IPS-18c (cell line): ENCODE data around the gene IRX4.
A peak's percentile ranks its signal among the peaks of the same experiment; 100 is the strongest.

Experiments
- H3K4me3 ChIP-seq: 2 replicates; pipeline ENCODE4 v1.7.0; 2013; ENCODE audit warnings: low read depth, mild to moderate bottlenecking, low read length, moderate library complexity; ENCODE audit not compliant: insufficient read depth
- H3K9me3 ChIP-seq: one replicate; pipeline ENCODE4 v1.6.1; 2013; ENCODE audit warnings: mild to moderate bottlenecking, low read length, moderate library complexity; ENCODE audit not compliant: control insufficient read depth, insufficient read depth

The IRX4 gene

DNA sequence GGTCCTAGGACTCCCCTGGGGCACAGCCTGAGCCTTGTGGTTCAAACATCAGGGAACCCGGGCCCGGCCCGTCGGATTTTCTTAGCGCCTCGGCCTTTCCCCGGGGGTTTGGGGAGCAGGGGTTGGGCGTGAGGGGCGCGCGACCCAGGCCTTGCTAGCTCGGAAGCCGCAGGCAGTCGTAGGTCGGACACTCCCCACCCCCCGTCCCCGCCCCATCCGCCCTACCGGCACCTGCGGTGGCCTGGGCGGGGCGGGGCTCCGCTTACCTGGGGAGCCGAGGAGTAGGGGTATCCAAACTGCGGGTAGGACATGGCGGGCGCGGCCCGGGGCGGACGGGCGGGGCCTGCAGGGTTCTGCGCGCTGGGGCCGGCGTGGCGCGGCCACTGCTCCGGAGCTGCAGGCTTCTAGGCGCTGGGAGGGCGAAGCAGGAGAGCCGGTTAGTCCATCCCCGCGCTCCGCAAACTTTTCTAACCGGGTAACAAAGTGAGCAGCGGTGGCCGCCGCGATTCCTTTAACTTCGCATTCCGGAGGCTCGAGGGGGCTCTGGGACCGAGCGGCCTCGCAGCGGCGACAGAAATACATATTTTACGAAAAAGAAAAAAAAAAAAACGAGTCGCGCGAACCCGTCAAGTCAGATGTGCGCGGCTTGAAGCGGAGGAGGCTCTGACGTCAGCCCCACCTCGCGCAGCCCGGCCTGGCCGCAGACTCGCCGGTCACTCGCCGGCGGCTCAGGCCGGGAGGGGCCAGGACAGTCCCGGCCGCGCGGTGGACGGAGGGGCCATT lies at the start of gene IRX4:
TSS of gene IRX4 (minus strand) at position 589 of the 783 bp plus-strand sequence. CDS start at position 311, 278 bp downstream.
- peak within 1 kb of the TSS; percentile 46 for H3K4me3 ChIP-seq
- peaks cover 4% of the 10 kb centered on the region for H3K9me3 ChIP-seq

DNA sequence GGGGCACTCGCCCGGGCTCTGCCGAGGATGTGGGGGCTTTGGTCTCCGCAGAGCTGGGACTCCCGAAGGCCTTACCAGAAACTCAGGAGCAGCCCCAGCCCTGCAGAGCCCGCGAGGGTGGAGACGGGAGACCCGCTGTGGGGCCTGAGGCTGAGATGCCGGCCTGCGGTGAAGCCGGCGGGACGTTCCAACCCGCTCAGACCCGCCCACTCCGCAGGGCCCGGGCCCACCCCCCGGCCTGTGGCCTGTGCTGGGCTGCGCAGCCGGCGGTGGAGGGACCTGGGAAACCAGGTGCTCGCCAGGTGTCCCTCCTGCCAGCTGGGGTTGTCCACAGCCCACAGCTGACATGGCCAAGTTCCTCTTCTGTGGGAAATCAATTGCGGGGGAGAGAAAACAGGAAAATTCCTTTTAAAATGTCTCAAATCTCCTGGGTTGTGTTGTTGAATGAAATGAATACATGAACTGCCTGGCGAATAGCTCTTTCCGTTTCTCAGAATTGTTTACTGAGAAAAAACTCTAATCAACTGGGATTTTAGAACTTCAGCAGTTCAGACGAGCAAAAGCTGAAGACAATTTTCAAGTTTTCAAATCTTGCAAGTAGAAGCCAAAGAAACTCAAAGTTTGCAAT lies 49.0 kb upstream of the IRX4 start:
- no peaks in the 10 kb centered on the region for H3K9me3 ChIP-seq
- H3K4me3 ChIP-seq: peak overlapping the region; percentile 61

DNA sequence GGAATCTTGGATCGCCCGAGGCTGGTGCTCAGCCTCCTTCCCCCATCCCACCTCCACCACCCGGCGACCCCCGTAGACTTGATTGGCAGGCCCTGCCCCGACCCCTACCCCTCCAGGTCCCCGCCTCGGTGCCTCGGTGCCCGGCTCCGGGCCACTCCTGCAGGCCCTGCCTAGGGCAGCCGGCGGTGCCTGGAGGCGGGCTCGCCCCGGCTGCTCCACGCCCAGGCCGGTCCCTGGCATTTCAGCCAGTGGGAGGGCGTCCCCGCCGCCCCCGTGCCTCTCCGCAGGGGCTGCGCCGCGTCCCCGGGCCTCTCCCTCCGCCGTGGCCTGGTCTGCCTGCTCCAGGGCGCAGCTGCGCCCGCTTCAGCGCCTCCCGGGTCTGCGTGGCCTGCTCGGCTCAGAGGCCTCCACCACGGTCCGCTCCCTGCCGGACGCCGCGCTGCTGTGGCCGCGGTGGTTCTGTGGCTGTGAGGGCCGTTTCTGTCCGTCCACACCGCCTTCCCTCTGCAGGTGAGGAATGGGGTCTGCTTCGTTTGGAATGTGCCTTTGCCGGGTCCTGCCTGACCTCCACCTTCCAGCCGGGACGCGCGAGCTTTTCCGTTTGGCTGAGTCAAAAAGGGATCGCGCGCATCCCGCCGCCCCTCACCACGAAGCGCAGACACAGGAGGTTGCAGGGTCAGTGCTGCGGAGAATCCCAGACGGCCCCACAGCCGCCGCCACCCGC lies 48.3 kb upstream of the IRX4 start:
- Histone ChIP-seq H3K9me3 (no peaks in the 10 kb centered on the region), H3K4me3 (peak overlapping the region; percentile 61)

DNA sequence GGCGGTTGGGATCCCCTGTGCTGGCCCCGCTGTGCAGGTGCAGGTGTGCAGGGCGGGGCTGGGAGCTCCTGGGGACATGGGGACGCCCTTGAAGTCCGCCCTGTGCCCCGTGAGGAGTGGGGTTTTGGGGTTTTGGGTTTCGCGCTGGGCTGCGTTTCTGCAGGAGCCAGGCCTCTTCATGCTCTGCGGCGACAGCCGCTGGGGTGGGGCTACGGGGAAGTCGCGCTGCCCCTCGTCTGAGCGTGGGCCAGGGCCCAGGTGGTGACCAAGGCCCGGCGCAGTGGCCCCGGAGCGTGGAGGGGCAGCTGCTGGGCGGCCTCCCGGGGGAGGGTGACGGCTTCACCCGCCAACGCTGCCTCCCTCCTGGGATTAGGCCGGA lies 47.8 kb upstream of the IRX4 start:
- Histone ChIP-seq H3K4me3 (peak overlapping the region; percentile 61; the same call in 1 of the 2 replicates), H3K9me3 (no peaks in the 10 kb centered on the region)

DNA sequence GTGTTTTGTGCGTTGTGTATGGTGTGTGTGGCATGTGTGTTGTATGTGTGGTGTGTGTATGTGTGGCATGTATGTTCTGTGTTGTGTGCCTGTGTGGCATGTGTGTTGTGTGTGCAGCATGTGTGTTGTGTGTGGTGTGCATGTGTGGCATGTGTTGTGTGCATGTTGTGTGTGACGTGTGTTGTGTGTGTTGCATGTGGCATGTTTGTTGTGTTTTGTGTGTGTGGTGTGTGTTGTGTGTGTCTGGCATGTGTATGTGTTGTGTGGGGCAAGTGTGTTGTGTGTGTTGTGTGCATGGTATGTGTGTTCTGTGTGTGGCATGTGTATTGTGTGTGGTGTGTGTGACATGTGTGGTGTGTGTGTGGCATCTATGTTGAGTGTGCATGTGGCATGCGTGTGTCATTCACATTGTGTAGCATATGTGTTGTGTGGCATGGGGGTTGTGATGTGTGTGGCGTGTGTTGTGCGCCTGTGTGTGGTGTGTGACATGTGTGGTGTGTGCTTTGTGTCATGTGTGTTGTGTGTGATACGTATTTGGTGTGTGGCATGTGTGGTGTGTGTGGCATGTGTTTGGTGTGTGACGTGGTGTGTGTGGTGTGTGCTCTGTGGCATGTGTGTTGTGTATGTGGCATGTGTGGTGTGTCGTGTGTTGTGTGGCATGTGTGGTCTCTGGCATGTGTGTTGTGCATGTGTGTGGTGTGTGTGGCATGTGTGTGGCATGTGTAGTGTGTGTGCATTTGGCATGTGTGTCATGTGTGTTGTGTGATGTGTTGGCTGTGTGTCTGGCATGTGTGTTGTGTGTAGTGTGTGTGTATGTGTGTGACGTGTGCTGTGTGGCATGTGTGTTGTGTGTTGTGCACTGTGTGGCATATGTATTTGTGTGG lies 46.6 kb upstream of the IRX4 start:
- no peak overlapping the region for H3K4me3 ChIP-seq
- H3K9me3 ChIP-seq: no peaks in the 10 kb centered on the region

DNA sequence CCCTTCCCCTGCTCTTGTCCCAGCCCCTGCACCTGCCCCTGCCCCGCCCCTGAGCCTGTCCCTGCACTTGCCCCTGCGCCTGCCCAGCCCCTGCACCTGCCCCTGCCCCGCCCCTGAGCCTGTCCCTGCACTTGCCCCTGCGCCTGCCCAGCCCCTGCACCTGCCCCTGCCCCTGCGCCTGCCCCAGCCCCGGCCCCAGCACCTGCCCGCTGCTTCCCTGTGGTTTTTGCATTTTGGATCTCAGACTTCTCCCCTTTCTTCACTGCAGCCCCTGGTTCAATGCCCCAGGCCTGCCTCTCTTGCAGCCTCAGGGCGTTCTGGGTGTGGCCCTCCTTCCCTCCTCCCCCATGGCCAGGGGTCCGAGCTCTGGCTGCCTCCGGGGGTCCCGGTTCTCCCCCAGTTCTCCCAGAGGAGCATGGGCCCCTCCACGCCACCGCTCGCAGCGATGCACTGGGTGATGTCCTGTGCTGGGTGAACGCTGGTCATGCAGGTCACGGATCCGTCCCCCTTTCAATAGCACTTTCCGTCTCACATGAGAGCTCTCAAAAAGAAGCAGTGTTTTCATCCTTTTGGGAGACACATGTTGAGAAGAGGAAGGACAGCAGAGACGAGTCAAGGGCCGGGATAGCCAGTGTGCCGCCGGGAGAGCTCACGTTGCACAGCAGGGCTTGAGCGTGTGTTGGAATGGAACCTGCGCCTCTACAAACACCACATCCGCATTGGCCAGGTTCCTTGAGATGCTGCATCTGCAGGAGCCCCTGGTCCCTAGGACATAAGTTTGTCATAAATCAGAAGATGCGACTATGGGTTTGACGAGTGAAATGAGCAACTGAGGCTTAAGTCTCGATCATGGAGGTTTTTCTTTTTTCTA lies 44.0 kb upstream of the IRX4 start:
- Histone ChIP-seq H3K9me3 (no peaks in the 10 kb centered on the region), H3K4me3 (no peak overlapping the region)

DNA sequence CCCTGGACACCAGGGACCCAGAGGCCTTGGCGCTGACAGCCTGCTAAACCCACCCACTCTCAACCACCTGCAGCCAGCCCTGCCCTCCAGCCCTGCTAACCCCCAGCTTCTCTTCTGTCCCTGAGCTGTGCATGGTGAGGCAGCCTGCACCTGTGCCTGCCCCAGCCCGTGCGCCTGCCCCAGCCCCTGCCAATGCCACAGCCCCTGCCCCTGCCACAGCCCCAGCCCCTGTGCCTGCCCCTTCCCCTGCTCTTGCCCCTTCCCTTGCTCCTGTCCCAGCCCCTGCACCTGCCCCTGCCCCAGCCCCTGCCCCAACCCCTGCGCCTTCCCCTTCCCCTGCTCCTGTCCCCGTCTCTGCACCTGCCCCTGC lies 43.3 kb upstream of the IRX4 start:
- Histone ChIP-seq H3K4me3 (no peak overlapping the region), H3K9me3 (no peaks in the 10 kb centered on the region)

DNA sequence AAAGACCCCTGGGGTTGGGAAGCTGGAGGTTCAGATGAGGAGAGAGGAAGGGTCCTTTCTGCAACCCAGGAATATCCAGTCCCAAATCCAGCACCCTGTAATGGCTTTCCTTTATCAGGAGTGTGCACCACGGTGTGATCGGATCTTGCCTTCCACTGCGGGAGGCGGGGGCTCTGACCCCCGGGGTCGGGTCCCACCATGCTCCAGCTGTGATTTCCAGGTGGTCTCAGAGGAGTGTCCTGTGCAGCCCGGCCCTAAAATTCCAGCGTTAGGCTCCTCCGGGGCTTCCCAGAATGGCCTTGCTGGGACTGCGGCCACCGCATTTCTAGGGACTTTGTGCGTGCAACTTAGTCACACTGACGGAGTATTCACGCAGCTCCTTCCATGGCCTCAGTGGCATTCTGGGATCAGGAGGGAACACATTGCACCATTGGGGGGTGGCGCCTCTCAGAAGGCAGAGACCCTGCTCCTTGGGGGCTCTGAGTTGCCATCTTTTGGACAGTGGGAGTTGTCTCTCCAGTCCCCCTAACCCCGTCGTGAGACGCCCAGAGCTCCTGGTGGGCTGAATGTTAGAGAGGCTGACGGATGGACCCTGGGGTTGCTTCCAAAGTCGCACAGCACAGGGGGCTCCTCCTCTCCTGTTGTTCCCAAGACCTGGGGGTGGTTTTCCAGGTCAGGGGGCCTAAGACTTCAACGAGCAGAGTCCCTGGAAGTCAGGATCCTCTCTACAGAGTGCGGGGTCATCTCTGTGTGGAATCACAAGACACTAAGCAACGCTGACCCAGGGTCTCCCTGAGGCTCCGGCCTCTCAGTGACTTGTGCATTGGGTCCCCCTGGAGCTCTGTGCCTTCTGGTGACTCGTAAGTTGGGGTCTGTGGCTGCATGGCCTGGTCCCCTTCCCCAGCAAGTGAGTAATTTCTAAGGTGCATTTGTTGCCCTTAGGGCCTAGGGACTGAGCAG lies 42.7 kb upstream of the IRX4 start:
- no peaks in the 10 kb centered on the region for H3K9me3 ChIP-seq
- no peak overlapping the region for H3K4me3 ChIP-seq

DNA sequence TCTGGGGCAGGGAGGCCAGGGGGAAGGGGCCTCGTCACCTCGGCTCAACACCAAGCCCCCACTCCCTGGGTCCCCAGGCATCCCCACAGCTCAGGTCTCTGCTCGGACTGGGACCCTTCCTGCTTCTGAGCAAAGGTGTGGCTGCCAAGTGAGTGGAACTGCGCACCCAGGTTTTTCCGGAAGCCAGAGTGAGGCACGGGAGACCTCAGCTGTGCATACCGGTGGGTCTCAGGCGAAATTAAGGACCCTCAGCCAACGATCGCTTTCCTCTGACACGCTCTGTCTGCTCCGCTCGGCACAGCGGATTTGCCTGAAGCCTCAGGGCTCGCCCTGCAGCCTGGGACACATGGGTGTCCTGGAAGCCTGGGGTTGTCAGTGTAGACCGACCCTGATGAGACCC lies 41.0 kb upstream of the IRX4 start:
- H3K9me3 ChIP-seq: no peaks in the 10 kb centered on the region
- no peak overlapping the region for H3K4me3 ChIP-seq

DNA sequence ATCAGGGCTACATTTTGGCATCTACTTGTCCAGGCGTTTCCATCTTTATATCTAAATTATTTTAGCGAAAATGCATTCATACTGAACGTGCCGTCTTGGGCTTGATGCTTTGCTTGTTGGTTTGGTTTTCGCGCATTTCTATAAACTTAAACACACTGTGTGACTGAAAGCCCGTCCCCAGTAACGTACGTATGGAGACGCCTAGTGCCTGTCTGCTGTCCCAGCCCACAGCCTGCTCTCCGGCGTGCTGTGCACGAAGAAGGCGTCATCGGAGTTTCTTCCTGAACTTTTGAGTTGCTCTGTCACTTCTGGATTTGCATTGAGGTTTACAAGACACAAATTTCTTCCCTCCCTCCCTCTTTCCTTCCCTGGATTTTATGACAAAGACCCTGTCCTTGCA lies 40.6 kb upstream of the IRX4 start:
- Histone ChIP-seq H3K9me3 (no peaks in the 10 kb centered on the region), H3K4me3 (no peak overlapping the region)

DNA sequence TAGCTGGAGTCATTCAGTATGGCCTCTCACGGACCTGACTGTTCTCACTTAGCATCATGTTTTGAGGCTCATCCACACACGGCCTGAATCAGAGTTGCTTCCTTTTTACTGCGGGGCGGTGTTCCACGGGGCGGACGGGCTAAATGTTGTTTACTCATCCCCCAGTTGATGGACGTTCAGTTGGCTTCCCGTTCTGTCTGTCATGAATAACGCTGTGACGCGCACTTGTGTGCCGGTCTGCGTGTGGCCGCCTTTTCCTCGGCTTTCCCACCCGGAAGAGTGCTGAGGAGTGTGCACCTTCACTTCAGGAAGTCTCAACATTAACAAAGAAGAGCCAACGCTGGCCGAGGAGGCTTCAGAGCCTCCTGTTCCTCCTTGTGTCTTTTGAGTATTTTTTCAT lies 39.0 kb upstream of the IRX4 start:
- Histone ChIP-seq H3K9me3 (no peaks in the 10 kb centered on the region), H3K4me3 (no peak overlapping the region)

DNA sequence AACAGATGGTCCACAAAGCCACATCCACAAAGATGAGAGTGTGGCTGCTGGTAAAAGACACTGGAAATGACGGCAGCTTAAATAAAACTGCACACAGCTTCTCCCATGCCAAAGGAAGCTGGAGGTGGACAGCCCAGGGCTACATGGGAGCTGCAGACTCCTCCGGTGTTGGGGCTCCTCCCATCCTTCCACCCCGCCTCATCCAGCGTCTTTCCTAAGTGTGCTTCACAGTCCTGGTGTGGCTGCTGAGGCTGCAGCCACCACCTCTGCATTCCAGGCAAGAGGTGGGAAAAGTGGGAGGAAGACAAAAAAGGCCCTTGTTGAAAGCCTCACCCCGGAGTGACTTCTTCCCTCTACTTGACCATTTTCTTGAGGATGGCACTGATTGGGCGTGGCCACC lies 37.0 kb upstream of the IRX4 start:
- no peak overlapping the region for H3K4me3 ChIP-seq
- no peaks in the 10 kb centered on the region for H3K9me3 ChIP-seq

DNA sequence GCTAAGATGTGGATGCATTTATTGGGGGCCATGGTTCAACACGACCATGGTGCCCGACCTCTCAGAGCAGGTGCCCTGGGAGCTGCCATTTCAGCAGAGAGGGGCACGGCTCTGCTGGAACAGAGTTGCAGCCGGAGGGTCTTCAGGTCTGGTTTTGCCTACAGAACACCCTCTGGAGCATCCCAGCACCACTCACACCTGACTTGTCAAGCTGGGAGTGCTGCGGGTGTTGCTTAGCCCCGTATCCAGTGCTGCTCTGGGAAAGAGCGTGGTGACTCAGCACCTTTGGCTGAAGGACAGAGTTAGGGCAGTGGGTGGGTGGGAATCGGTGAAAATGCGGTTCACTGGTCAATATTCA lies 36.5 kb upstream of the IRX4 start:
- Histone ChIP-seq H3K4me3 (no peak overlapping the region), H3K9me3 (no peaks in the 10 kb centered on the region)

DNA sequence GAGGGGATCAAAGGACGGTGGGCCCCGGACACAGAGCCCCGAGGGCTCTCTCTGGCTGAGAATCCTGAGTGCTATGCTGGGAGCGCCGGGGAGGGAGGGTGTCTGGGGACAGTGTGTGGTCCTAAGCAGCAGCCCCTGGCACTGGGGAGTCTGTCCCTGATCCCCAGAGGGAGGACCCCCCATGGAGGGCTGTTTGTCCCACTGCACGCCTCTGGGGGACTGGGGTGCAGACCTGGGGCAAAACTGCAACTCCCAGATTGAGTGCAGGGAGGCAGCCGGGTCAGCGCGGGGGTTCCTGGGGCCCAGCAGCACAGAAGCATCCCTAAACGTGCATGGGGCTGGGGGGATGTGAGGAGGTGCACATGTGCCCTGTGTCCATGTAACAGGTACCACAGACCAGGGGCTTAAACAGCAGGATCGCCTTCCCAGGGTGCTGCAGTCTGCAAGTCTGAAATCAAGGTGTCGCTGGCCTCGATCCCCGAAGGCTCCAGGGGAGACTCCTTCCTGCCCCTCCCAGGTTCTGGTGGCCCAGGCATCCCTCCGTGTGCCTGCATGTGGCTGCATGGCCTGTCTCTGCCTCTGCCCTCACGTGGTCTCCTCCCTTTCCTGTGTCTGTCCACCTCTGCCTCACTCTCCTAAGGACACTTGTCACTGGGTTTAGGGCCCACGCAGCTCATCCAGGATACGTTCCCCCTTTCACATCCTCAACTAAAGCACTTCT lies 35.9 kb upstream of the IRX4 start:
- Histone ChIP-seq H3K4me3 (no peak overlapping the region), H3K9me3 (no peaks in the 10 kb centered on the region)

DNA sequence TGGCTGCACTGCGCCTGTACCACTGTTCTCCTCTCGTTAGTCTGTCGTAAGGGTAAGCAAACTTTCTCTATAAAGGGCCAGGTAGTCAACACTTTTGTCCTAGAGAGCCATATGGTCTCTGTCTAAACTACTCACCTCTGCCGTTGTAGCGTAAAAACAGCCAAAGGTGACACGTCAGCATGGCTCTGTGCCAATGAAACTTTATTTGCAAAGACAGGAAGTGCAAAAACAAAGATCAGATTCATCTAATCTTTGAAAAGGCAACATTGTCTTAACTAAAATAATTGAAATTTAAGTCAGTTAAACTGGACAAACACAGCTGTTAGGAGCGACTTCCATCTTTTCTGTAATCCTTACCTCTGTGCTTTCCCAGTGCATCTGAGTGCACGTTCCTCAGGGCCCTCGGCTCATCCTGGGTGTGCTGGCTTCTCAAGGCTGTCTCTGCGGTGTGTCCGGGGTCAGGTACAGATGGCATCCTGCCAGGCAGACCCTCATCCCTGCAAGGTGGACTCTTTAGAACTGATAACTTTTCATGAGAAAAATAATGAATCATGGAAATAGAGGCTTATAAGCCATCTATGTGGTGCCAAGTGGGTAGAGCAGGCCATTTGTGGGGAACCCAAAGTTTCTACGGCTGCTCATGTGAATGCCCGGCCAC lies 35.2 kb upstream of the IRX4 start:
- no peaks in the 10 kb centered on the region for H3K9me3 ChIP-seq
- no peak overlapping the region for H3K4me3 ChIP-seq
